ENCODE data around the gene TWIST2.

DNA sequence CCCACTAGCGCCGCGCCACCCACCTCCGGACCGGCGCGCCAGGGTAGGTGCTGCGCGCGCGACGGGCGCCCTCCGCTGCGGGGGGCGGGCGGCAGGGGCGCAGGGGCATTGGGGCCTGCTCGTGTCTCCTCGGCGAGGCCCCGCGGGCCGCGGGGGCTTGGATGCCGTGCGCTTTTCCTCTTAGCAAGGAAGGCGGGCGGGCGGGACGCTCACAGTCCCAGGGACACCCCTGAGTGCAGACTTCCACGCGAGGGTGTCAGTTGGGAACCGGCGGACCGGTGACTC, 748 bp downstream of the TWIST2 start:
- TF ChIP-seq, protein P1, sequence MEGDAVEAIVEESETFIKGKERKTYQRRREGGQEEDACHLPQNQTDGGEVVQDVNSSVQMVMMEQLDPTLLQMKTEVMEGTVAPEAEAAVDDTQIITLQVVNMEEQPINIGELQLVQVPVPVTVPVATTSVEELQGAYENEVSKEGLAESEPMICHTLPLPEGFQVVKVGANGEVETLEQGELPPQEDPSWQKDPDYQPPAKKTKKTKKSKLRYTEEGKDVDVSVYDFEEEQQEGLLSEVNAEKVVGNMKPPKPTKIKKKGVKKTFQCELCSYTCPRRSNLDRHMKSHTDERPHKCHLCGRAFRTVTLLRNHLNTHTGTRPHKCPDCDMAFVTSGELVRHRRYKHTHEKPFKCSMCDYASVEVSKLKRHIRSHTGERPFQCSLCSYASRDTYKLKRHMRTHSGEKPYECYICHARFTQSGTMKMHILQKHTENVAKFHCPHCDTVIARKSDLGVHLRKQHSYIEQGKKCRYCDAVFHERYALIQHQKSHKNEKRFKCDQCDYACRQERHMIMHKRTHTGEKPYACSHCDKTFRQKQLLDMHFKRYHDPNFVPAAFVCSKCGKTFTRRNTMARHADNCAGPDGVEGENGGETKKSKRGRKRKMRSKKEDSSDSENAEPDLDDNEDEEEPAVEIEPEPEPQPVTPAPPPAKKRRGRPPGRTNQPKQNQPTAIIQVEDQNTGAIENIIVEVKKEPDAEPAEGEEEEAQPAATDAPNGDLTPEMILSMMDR (IDR thresholded peaks at IDR 0.05), result no peak
- TF ChIP-seq POLR2AphosphoS5 (IDR thresholded peaks at IDR 0.05) (no peak), POLR2A (IDR thresholded peaks at IDR 0.05) (no peak)
